Measurements from ENCODE around the gene HFE. TPM values are rescaled to one million over a fixed set of nuclear protein-coding genes. Genes with fewer than 3 reads are reported as not detected.
A peak's percentile ranks its signal among the peaks of the same experiment; 100 is the strongest.

HFE gene
- total and polyA plus RNA-seq, 10 of the 15 experiments (the other 5 are each of a cell fraction or from before 2014, with no cell fraction given): 0.52 to 5.9 (median 1.7) TPM

- peak; percentile 71 for TF ChIP-seq SKIL (IDR thresholded peaks at IDR 0.05; ENCODE audit: low read depth, poor library complexity, severe bottlenecking)
- no peak for TF ChIP-seq NFYA (IDR thresholded peaks at IDR 0.05; ENCODE audit: borderline replicate concordance, low read depth, low read length)
- TF ChIP-seq GABPA (IDR thresholded peaks at IDR 0.05; ENCODE audit: low read depth): no peak
- TF ChIP-seq SMARCA5 (IDR thresholded peaks at IDR 0.05): peak; percentile 80; the same call in 1 of the 2 replicates
- TF ChIP-seq CHD2 (IDR thresholded peaks at IDR 0.05; ENCODE audit: borderline replicate concordance, low read depth, low read length): no peak
Measured at GRCh38 chr6:26065952-26066380, 21.3 kb upstream of the HFE start (continued).

GRCh38 chr6:26067367-26067766, 19.9 kb upstream of the HFE start:
- Histone ChIP-seq H3K4me2 (ENCODE audit: control insufficient read depth, insufficient read depth) (no peak overlapping the region), H3K4me1 (ENCODE audit: control insufficient read depth, insufficient read depth, low read length) (no peaks in the 10 kb centered on the region), H3K27ac (ENCODE audit: control insufficient read depth, insufficient read depth) (no peak overlapping the region), H4K20me1 (ENCODE audit: control insufficient read depth, insufficient read depth) (no peaks in the 10 kb centered on the region), H2AFZ (ENCODE audit: control insufficient read depth, low read depth, low read length) (no peak overlapping the region), H3K27me3 (replicated peaks in 1 of 2; ENCODE audit: control insufficient read depth in 2 of 2, insufficient read depth in 2 of 2, low read length in 1 of 2) (no peaks in the 10 kb centered on the region), H3K36me3 (ENCODE audit: control insufficient read depth in 2 of 2, insufficient read depth in 2 of 2, low read length in 1 of 2) (no peaks in the 10 kb centered on the region), H3K9ac (ENCODE audit: control insufficient read depth, insufficient read depth, low read length) (no peak overlapping the region), H3K9me3 (replicated peaks; ENCODE audit: control insufficient read depth, insufficient read depth, low read length) (no peaks in the 10 kb centered on the region), H3K79me2 (ENCODE audit: control insufficient read depth, insufficient read depth, low read length) (no peaks in the 10 kb centered on the region), H3K4me3 (no peak overlapping the region)
- FAIRE-seq (no peak), DNase-seq (ENCODE audit: low read depth, low spot score) (no peak), ATAC-seq (no peak)
- CTCF ChIA-PET: interaction anchor here (1.4 to 23.0 kb wide), 5 partner anchors 10 to 528 kb away, joined by 3 to 897 read pairs (median 5); partner anchors contain the start of gene HFE
- SMC1A ChIA-PET (ENCODE audit: uncharacterized antibody, unreplicated experiment): interaction anchor here (0.7 to 20.1 kb wide), 5 partner anchors 15 to 56 kb away, joined by 3 to 645 read pairs (median 4); partner anchors contain the start of gene HFE
- WGBS (ENCODE audit: insufficient coverage, insufficient replicate concordance, low lambda C conversion rate, missing lambda C conversion rate): 81% methylated on average over 3 of the region's 4 CpGs
- RAD21 ChIA-PET (ENCODE audit: unreplicated experiment): interaction anchor here (1.5 to 14.0 kb wide), 3 partner anchors 20 to 31 kb away, joined by 5 to 286 read pairs (median 59); partner anchors contain the start of gene HFE
- no TSS peak for BruUV-seq (replicated peaks)
- in situ Hi-C loops (cut with MboI): loop anchor here (5.0 kb wide), 1 partner anchor 35 kb away; a partner anchor contains a TSS
- POLR2A ChIA-PET: interaction anchor here (0.7 to 4.0 kb wide), 5 partner anchors 20 to 36 kb away, joined by 3 to 19 read pairs (median 6); partner anchors contain the start of gene HFE
- intact Hi-C loops (cut with micrococcal nuclease; ENCODE audit: unreplicated experiment): no loop called here
- TF ChIP-seq CHD2 (IDR thresholded peaks at IDR 0.05; ENCODE audit: borderline replicate concordance, low read depth, low read length) (no peak), RB1 (IDR thresholded peaks at IDR 0.05; ENCODE audit: borderline replicate concordance) (no peak), CREB1 (IDR thresholded peaks at IDR 0.05; ENCODE audit: low read depth) (no peak), EGR1 (IDR thresholded peaks at IDR 0.05; ENCODE audit: borderline replicate concordance in 1 of 2, low read depth in 2 of 2, low read length in 2 of 2) (no peak), ZNF274 (IDR thresholded peaks at IDR 0.05; ENCODE audit: insufficient read depth, insufficient read length) (no peak), TBL1XR1 (IDR thresholded peaks at IDR 0.05; ENCODE audit: low read depth, low read length) (no peak), ZNF622 (IDR thresholded peaks at IDR 0.05) (no peak), BCLAF1 (IDR thresholded peaks at IDR 0.05) (no peak), POLR2AphosphoS2 (IDR thresholded peaks at IDR 0.05; ENCODE audit: low read depth, low read length) (no peak), SMAD1 (IDR thresholded peaks at IDR 0.05; ENCODE audit: low read depth, partially characterized antibody) (no peak), IRF3 (IDR thresholded peaks at IDR 0.05) (no peak), RAD51 (IDR thresholded peaks at IDR 0.05) (no peak)

All from GM12878 (cell line).